LNCaP clone FGC (cell line): ENCODE results near the gene AMDHD1.

ENCODE experiments used
- DNase-seq: peaks from one replicate; pipeline ENCODE4 v3.0.0-alpha.2; 2011; ENCODE audit warnings: low read depth
- H3K4me3 ChIP-seq: 2 replicates; pipeline ENCODE4 v1.5.1; 2011; ENCODE audit warnings: mild to moderate bottlenecking, low read depth, low read length, control low read depth
- TF ChIP-seq, protein P1 (sequence below): IDR thresholded peaks from 2 replicates; pipeline ENCODE4 v1.5.1; 2012; ENCODE audit warnings: mild to moderate bottlenecking; ENCODE audit not compliant: control insufficient read depth, insufficient read depth; ENCODE audit errors: extremely low read depth

Gene AMDHD1

DNA sequence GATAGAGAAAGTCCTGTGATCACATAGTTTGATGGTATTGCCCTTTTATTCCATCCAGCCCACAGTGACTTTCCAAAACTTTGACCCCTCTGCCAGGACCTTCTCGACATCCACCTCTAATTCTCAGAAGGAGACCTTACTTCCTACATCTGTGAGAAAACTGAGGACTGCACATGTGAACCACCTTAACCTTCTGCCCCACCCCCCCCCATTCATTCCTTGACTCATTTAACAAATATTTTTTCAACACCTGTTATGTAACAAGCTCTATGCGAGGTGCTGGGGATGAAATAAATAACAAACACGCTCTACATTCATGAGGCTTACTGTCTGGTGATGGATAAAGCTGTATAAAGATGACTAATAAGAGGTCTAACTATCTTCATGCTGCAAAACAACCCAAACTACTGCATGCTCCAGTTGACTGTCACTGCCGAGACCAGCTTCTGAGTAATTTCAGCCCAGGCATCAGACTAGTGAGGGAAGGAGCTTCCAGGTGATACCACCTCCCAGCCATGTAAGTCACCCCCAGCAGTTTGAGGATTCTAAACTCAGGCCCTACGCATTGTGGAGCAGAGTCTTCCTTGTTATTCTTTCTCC, 54.9 kb downstream of the AMDHD1 start:
- no peak for DNase-seq
- TF ChIP-seq, protein P1, sequence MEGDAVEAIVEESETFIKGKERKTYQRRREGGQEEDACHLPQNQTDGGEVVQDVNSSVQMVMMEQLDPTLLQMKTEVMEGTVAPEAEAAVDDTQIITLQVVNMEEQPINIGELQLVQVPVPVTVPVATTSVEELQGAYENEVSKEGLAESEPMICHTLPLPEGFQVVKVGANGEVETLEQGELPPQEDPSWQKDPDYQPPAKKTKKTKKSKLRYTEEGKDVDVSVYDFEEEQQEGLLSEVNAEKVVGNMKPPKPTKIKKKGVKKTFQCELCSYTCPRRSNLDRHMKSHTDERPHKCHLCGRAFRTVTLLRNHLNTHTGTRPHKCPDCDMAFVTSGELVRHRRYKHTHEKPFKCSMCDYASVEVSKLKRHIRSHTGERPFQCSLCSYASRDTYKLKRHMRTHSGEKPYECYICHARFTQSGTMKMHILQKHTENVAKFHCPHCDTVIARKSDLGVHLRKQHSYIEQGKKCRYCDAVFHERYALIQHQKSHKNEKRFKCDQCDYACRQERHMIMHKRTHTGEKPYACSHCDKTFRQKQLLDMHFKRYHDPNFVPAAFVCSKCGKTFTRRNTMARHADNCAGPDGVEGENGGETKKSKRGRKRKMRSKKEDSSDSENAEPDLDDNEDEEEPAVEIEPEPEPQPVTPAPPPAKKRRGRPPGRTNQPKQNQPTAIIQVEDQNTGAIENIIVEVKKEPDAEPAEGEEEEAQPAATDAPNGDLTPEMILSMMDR: no peak
- H3K4me3 ChIP-seq: no peak overlapping the region

DNA sequence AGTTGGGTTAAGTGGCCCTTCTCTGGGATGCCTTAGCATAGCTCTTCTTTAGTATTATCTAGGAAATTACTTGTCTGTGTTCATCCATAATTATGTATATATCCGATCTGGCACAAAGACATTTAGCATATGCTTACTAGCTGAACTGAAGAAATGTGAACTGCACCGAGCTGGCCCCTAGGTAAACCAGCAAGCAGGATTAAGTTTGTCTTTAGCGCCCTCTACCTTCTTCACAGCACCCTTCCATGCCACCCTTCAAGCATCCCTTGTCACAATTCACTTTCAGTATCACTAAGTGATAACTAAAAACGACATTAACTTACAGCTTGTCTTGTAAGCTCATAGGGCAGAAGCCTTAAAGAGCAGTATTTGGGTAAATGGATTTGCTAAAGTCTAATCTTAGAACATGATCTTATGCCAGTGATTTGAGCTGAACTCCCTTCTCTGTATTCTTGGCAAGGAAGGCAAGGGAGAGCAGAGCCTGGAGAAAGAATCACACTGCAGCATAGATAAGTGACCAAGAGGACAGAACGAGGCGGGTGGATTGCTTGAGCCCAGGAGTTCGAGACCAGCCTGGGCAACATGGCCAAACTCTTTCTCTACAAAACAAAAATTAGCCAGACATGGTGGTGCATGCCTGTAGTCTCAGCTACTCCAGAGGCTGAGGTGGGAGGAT, 55.6 kb downstream of the AMDHD1 start:
- peak; percentile 19 for DNase-seq
- TF ChIP-seq, protein P1: peak; percentile 90
- no peak overlapping the region for H3K4me3 ChIP-seq

DNA sequence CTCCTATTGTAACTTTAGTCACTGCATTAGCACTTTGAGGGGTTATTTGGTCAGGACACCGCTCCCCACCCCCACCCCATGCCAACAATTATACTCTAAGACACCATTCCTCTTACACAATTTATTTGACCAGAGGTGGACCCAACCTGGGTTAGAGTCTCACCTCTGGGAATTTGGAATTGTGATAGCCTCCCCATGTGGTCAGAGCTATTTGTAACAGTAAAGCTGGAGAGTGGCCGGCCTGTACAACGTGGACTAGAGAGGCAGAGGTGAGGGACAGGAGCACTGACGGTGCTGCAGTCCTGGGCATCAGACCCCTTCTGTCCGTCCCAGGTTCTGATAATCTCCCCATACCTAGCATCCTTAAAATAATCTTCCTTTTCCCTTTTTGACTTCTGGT, 56.4 kb downstream of the AMDHD1 start:
- no peak for DNase-seq
- H3K4me3 ChIP-seq: no peak overlapping the region
- TF ChIP-seq, protein P1: no peak

DNA sequence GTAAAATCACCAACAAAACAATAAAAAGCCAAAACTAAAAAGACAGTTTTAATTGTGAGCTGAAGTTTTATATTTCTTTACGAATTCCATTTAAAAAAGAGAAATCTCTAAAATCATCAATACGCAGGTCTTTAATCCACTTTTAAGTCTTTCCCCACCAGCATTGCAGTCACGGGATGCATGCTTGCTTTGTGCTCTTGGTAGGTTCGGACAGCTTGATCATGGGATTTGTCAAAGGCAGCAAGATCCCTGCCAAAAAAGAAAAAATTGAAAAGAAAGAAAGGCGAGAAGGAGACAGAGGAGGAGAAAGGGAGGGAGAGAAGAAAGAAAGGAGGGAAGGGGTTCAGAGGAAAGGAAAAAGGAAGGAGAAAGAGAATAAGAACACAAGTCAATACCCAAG, 57.7 kb downstream of the AMDHD1 start:
- H3K4me3 ChIP-seq: no peak overlapping the region
- no peak for DNase-seq
- TF ChIP-seq, protein P1: no peak

DNA sequence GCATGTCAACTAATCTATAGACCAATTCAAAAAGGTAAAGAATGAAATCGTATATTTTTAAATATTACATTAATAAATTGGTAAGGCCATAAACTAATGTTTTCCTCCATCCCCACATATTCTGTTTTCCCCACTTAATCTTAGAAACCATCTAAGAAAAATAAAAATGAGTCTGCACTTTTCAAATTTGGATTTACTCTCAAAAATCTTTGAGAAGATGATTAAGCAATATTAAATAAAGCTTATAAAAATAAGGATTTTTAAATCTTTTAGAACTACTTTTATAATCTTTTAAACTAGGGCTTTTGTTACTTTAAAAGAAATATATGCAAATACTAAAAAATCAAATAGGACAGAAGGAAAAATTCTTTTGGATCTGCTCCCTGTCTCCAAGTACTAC, 63.6 kb downstream of the AMDHD1 start:
- no peak for DNase-seq
- no peak overlapping the region for H3K4me3 ChIP-seq
- TF ChIP-seq, protein P1: no peak

DNA sequence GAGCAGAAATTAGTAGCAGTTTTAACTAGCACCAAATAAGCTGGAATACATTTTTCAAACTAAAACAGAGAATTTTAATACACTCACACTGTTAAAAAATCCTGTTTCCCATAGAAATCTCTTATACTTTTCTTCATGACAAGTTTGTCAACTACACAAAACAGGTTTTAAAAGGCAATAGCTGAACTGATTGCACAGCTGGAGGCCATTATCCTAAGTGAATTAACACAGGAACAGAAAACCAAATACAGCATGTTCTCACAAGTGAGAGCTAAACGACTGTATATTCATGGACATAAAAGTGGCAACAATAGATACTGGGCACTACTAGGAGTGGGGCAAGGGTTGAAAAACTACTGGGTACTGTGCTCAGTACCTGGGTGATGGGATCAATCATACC, 64.6 kb downstream of the AMDHD1 start:
- H3K4me3 ChIP-seq: no peak overlapping the region
- DNase-seq: no peak
- TF ChIP-seq, protein P1: no peak
